ENCODE data around the gene SRGAP1.
"Not testable (repeated sequence)": the region's sequence is repeated elsewhere in the genome, so short reads cannot be mapped to it uniquely, and the experiment has no call there.

Gene SRGAP1

GRCh38 chr12:64120568-64120967, 276.1 kb downstream of the SRGAP1 start:
- DNase-seq (ENCODE audit: low read depth in 2 of 2), result no peak

DNA sequence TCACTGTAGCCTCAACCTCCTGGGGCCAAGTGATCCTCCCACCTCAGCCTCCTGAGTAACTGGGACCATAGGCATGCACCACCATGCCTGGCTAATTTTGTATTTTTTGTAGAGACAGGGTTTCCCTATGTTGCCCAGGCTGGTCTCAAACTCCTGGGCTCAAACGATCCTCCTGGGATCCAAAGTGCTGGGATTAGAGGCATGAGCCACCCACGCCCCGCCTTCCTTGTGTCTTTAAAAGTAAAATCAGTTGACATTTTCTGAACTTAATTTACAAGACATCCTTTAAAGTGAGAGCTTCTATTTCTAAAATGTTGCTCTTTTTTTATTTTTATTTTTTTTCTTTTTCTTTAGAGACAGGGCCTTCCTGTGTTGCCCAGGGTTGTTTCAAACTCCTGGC, 276.6 kb downstream of the SRGAP1 start:
- DNase-seq (ENCODE audit: low read depth in 2 of 2), result not testable (repeated sequence)

DNA sequence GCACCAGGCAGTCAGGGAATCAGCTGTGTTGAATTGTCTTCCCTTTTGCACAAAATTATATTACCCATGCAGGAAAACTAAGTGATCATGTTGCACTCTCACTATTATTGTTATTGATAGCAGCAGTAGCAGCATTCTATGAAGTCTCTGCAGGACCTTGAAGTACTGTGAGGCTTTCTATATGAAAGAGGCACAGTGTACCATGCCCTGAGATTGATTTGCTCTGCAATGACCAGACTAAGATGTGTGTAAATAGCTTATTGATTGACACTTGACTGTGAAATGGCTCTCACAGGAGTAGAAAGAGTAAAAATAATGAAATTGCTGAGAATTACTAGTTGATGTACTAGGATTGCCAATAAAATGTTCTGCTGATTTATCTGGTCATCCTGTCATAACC, 277.7 kb downstream of the SRGAP1 start:
- DNase-seq (ENCODE audit: low read depth in 2 of 2), result no peak

- DNase-seq (ENCODE audit: low read depth in 2 of 2), result no peak
These were observed 278.5 kb downstream of the SRGAP1 start for GRCh38 chr12:64122995-64123394.

GRCh38 chr12:64123448-64123847, 278.9 kb downstream of the SRGAP1 start:
- DNase-seq (ENCODE audit: low read depth in 2 of 2), result no peak

DNA sequence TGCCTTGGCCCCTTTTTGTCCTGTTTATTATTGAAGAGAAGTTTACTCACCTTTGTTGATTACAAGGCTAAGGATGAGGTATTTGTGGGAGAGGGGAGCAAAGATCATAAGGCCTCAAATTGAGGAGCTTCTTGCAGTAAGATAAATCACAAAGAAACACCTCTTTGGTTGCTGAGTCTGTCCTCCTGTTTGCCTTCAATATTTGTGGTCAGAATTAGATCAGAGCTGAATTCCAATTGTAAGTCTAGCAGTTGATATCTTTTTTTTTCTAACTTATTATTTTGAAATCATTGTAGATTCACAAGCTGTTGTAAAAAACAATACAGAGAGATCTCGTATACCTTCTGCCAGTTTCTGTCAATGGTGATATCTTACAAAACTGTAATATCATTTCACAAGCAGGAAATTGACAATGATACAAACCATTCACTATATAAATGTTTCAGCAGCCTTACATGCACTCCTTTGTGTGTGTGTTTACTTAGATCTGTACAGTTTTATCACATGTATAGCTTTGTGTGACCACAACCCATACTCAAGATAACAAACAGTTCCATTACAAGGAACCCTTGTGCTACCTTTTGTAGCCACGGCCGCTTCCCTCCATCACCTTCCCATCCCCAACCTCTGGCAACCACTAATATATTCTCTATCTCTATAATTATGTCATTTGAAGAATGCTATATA, 280.2 kb downstream of the SRGAP1 start:
- no peak for DNase-seq (ENCODE audit: low read depth in 2 of 2)

GRCh38 chr12:64125913-64126312, 281.4 kb downstream of the SRGAP1 start:
- no peak for DNase-seq (ENCODE audit: low read depth in 2 of 2)

- no peak for DNase-seq (ENCODE audit: low read depth in 2 of 2)
These were observed 283.3 kb downstream of the SRGAP1 start for GRCh38 chr12:64127811-64128210.

DNA sequence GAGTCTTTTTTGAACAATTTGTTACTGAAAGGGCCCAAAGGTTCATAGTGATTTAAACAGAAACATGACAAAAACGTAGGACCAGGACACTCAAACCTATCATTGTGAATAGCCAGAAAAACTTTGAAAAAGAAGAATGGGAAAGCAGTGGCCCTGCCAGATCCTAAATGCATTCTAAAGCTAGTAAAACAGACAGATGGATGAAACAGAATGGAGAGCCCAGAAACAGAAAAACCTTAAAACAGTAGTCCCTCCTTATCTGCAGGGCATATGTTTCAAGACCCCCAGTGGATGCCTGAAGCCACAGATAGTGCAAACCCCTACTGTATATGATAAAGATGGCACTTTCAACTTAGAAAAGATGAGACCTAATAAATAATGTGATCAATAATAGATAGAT, 283.9 kb downstream of the SRGAP1 start:
- no peak for DNase-seq (ENCODE audit: low read depth in 2 of 2)

DNA sequence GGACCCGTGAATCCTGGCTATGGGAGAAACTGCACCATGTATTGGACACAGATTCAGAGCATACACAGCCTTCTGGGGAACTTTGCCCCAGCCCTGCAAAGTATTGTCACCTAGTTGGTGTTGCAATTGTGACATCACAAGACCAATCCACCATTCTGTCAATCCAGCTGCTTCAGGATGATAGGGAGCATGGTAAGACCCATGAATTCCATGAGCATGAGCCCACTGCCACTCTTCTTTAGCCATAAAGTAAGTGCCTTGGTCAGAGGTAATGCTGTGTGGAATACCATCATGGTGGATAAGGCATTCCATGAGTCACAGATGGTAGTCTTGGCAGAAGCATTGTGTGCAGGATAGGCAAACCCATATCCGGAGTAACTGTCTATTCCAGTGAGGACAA, 286.0 kb downstream of the SRGAP1 start:
- DNase-seq (ENCODE audit: low read depth in 2 of 2), result not testable (repeated sequence)

- not testable (repeated sequence) for DNase-seq (ENCODE audit: low read depth in 2 of 2)
These were observed 287.0 kb downstream of the SRGAP1 start for GRCh38 chr12:64131456-64131855.

DNA sequence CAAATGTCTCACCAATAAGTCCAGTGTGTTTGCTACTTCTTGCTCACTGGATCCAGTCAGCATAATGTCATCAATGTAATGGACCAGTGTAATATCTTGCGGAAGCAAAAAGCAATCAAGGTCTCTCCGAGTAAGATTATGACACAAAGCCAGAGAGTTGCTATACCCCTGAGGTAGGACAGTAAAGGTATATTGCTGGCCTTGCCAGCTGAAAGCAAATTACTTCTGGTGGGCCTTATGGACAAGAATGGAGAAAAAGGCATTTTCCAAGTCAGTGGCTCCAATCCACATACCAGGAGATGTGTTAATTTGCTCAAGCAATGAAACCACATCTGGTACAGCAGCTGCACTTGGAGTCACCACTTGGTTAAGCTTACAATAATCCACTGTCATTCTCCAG, 288.2 kb downstream of the SRGAP1 start:
- DNase-seq (ENCODE audit: low read depth in 2 of 2), result not testable (repeated sequence)

DNA sequence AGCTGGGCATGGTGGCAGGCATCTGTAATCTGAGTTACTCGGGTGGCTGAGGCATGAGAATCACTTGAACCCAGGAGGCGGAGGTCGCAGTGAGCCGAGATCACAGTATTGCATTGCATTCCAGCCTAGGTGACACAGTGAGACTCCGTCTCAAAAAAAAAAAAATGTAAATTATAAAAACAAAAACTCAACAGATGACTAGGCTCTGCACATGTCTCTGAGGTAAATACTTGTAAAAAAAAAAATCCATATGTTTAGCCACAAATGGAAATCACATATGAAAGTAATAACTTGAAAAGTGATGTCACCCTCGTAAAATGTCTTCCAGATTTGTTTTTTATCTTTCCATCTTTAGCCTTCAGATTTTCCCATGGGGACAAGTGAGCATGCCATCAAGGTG, 292.6 kb downstream of the SRGAP1 start:
- DNase-seq (ENCODE audit: low read depth in 2 of 2), result no peak

GRCh38 chr12:64139021-64139420, 294.5 kb downstream of the SRGAP1 start:
- DNase-seq (ENCODE audit: low read depth in 2 of 2), result no peak

- no peak for DNase-seq (ENCODE audit: low read depth in 2 of 2)
These were observed 297.9 kb downstream of the SRGAP1 start for GRCh38 chr12:64142382-64142781.

DNA sequence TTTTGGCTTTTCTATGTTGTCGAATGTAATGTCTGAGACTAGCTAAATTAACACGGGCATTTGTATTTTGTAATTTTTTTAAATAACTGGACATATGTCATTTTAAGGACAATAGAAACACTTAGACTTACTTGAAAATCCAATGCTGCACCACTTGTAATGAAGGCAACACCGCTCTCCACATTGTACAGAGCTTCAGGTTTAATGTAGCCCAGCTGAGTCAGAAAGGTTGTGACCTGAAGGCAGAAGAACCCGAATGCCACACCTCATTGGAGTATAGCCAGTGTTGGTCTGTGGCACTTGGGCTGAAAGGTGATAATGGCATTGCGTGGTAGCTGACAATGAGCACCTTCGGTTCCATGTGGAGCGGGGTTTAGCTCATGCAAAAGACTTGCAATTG, 298.3 kb downstream of the SRGAP1 start:
- no peak for DNase-seq (ENCODE audit: low read depth in 2 of 2)

GRCh38 chr12:64145226-64145625, 300.7 kb downstream of the SRGAP1 start:
- DNase-seq (ENCODE audit: low read depth in 2 of 2), result no peak

DNA sequence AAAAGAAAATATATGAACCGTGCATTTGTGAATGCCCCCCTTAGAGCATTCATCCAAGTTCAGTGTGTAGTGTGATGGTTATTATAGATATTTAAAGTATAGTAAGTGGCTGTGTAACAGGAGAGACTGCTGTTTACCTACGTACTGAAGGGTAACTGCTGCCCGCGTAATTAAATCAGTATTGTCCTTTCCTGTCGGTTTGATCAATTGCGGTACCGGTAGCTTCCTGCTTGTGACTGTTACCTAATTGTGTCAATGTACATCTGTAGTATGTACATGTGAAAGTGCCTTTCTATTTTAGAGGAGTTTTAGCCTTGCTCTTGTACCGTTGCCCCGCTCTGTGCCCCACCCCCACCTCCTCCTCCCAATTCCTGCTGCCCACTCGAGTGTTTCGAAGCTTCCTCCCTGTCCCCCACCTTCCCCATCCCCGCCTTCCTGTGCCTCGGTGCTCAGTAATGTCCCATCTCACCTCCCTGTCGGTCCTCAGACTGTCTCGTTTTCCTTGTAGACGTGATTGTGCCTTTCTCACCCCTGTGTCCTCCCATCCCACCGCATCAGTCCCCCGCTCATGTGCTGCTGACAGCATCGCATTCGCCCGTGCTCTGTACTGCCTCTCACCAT, 302.6 kb downstream of the SRGAP1 start:
- no peak for DNase-seq (ENCODE audit: low read depth in 2 of 2)

DNA sequence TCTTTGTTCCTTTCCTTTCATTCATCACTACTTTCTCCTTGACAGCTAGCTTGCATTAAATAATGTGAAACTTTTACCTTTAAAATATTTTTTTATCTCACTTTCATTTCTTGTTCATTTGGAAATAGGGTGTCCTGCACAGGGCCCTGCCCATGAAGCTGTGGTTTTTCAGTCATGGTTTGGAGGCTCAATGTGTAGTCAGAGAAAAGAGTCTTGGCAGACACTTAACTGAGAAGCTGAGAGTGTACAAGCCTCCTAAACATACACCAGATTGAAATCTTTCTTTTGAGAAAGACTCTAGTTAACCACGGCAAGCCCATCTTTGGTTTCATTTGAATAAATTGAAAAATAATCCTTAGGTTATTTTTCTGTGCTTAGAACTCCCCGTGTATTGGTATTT, 303.4 kb downstream of the SRGAP1 start:
- DNase-seq (ENCODE audit: low read depth in 2 of 2), result no peak

DNA sequence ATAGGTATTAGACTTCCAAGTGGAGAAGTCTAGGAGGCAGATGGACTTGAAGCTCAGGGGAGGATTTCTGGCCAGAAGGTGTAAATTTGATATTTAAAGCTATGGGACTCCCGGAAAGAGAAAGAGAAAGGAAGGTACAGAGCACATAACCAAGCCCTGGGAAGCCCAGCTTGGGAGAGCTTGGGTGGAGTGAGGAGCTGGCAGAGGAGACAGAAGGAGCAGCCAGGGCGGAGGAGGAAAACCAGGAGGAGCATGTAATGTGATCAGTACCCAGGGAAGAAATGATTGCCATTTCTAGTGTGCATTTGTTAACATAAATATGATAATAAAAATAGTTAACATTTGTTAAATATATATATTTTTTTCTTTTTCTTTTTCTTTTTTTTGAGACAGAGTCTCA, 310.2 kb downstream of the SRGAP1 start:
- no peak for DNase-seq (ENCODE audit: low read depth in 2 of 2)

GRCh38 chr12:64157110-64157509, 312.6 kb downstream of the SRGAP1 start:
- no peak for DNase-seq (ENCODE audit: low read depth in 2 of 2)

GRCh38 chr12:64160021-64160710, 315.7 kb downstream of the SRGAP1 start:
- no peak for DNase-seq (ENCODE audit: low read depth in 2 of 2)

GRCh38 chr12:64160711-64161060, 316.2 kb downstream of the SRGAP1 start:
- DNase-seq (ENCODE audit: low read depth in 2 of 2), result no peak

Measured in stimulated activated CD8-positive, alpha-beta memory T cell treated with anti-CD3 and anti-CD28 coated beads, Interleukin-7, amount 100 ng/mL, for 1 hour (primary cell).